Activated T-helper 1 cell treated with anti-CD3 and anti-CD28 coated beads, Interleukin-12 subunit alpha, Interleukin-12 subunit beta, Interleukin-2, Interleukin-4 antibody, amounts not matched to agents 30 ng/mL and 10 ng/mL and 1 ng/mL, durations not matched to agents 14 hours and 24 hours and 36 hours (primary cell): ENCODE results near the gene MAP2K5. TPM values are rescaled to one million over a fixed set of nuclear protein-coding genes. Genes with fewer than 3 reads are reported as not detected.

Experiments
- DNase-seq: peaks from one replicate; pipeline ENCODE4 v3.0.0; 2021; ENCODE audit warnings: low spot score
- H3K27ac Mint-ChIP-seq: one replicate; pipeline ENCODE4 v1.8.0; 2021; ENCODE audit warnings: mild to moderate bottlenecking, mixed read lengths
- H3K27me3 Mint-ChIP-seq: one replicate; pipeline ENCODE4 v1.8.0; 2022; ENCODE audit warnings: mild to moderate bottlenecking, moderate library complexity, mixed read lengths; ENCODE audit not compliant: insufficient read depth
- H3K36me3 Mint-ChIP-seq: one replicate; pipeline ENCODE4 v1.8.0; 2021; ENCODE audit warnings: low read depth, mixed read lengths
- H3K4me1 Mint-ChIP-seq: one replicate; pipeline ENCODE4 v1.8.0; 2021; ENCODE audit warnings: low read depth, mixed read lengths
- H3K4me3 Mint-ChIP-seq: one replicate; pipeline ENCODE4 v1.8.0; 2021; ENCODE audit warnings: mild to moderate bottlenecking, moderate library complexity, mixed read lengths
- H3K9me3 Mint-ChIP-seq: one replicate; pipeline ENCODE4 v1.8.0; 2021; ENCODE audit warnings: mixed read lengths
- intact Hi-C: fragments of 100-400 bp; cut with micrococcal nuclease; formaldehyde crosslinking; loops from one replicate; pipeline ENCODE4 v1.15.1; 2024
- total RNA-seq: library from RNA; stranded (reverse); gene quantifications from 2 replicates; pipeline ENCODE4 v1.2.3, GENCODE V29; 2022

Gene MAP2K5
- total RNA-seq, 1 donor from 2014 or later = 22.1 TPM

DNA sequence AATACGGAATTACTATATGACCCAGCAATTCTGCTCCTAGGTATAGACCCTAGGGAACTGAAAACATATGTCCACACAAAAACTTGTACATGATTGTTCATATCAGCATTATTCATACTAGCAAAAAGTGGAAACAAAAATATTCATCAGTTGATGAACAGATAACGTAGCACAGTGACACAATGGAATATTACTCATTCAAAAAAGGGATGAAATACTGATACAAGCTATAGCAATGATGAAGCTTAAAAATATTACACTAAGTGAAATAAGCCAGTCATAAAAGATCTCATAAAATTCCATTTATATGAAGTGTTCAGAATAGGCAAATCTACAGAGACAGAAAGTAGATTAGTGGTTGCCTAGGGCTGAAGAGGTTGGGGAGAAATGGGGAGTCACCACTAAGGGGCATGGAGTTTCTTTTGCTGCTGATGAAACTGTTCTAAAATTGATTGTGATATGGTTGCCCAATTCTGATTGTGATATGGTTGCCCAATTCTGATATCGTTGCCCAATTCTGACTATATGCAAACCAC is 11.1 kb upstream of the MAP2K5 start:
- H3K36me3 Mint-ChIP-seq = no peaks in the 10 kb centered on the region
- no peak overlapping the region for H3K4me3 Mint-ChIP-seq
- intact Hi-C loops = no loop called here
- H3K27ac Mint-ChIP-seq = no peak overlapping the region
- H3K9me3 Mint-ChIP-seq = no peaks in the 10 kb centered on the region
- H3K27me3 Mint-ChIP-seq = peaks cover 8% of the 10 kb centered on the region
- no peak for DNase-seq
- peaks cover 5% of the 10 kb centered on the region for H3K4me1 Mint-ChIP-seq

DNA sequence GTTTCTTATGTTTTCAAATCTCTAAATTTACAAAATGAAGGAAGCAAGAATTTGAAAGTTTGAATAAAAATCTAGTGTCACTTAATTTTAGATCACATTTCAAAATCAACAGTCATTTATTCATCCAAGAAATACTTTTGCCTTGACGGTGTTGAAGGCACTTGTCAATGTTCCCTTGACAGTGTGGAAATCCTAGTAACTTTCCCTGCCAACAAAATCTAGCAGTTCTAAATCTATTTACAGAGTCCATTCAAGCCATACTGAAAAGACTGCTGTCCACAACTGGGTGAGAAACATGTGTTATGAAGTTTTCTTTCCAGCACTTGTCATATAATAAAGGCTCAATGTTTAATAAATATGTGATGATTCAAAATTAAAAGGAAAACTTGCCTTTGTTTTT is 8.6 kb upstream of the MAP2K5 start:
- H3K27me3 Mint-ChIP-seq = peaks cover 8% of the 10 kb centered on the region
- peaks cover 8% of the 10 kb centered on the region for H3K4me1 Mint-ChIP-seq
- no peaks in the 10 kb centered on the region for H3K36me3 Mint-ChIP-seq
- H3K9me3 Mint-ChIP-seq = no peaks in the 10 kb centered on the region
- H3K27ac Mint-ChIP-seq = no peak overlapping the region
- intact Hi-C loops = no loop called here
- no peak overlapping the region for H3K4me3 Mint-ChIP-seq
- DNase-seq = no peak

DNA sequence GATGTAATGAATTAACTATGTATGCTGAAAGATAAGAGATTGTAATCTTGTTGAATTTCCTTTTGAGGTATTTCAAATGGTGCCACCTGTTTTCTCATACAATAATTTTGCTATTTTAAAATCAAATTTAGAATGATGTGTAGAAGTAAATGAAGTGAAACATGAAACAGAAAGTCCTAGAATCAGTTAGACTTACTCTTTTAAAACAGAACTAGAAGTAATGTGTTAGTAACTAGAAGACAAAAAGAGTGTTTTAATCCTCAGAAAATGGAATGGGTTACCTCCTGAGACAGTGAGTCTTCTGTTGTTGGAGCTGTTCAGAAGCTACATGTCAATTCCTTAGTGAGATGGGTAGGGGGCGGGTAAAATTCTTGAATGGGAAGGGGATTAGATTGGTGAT is 8.1 kb upstream of the MAP2K5 start:
- no peak for DNase-seq
- Mint-ChIP-seq H3K36me3 (no peaks in the 10 kb centered on the region), H3K27me3 (peaks cover 8% of the 10 kb centered on the region), H3K9me3 (no peaks in the 10 kb centered on the region), H3K4me3 (no peak overlapping the region), H3K4me1 (peaks cover 12% of the 10 kb centered on the region), H3K27ac (no peak overlapping the region)
- intact Hi-C loops = no loop called here

DNA sequence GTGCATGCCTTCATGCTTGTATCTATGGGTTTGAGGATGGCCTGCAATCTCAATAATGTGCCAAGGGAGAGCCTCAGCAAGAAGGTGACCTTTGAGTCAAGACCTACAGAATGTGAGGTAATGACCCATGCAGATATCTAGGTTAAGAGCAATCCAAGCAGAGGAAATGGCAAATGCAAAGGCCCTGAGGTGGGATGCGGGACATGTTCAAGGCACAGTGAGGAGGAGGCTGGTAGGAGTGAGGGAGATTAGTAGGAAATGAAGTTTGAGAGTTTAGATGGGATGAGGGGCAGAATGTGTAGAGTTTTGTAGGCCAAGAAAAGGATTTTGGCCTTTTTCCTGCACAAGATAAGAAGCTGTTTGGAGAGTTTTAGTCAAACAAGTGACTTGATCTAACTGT is 4.7 kb upstream of the MAP2K5 start:
- intact Hi-C loops = no loop called here
- H3K4me3 Mint-ChIP-seq = no peak overlapping the region
- no peak for DNase-seq

DNA sequence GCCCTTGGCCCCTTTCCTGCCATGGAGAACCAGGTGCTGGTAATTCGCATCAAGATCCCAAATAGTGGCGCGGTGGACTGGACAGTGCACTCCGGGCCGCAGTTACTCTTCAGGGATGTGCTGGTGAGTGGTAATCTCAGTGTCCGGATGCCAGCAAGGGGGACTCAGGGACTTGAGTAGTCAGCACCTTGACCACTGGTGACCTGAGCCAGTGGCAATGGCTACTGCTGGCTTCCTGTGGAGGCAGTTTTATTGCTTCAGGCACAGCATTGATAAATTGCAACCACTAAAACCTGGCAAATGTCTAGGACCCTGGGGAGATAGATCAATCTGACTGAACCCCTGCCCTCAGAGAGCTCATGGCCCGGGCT is 830 bp downstream of the MAP2K5 start:
- H3K9me3 Mint-ChIP-seq = no peaks in the 10 kb centered on the region
- intact Hi-C loops = loop anchor here (2.0 to 10.0 kb wide), 3 partner anchors 21 to 839 kb away; partner anchors contain the start of gene SMAD6

More for the DNA sequence above, 4.7 kb upstream of the MAP2K5 start:
- peaks cover 3% of the 10 kb centered on the region for H3K36me3 Mint-ChIP-seq
- no peak overlapping the region for H3K27ac Mint-ChIP-seq
- H3K27me3 Mint-ChIP-seq = no peaks in the 10 kb centered on the region
- H3K4me1 Mint-ChIP-seq = peaks cover 24% of the 10 kb centered on the region
- H3K9me3 Mint-ChIP-seq = no peaks in the 10 kb centered on the region

DNA sequence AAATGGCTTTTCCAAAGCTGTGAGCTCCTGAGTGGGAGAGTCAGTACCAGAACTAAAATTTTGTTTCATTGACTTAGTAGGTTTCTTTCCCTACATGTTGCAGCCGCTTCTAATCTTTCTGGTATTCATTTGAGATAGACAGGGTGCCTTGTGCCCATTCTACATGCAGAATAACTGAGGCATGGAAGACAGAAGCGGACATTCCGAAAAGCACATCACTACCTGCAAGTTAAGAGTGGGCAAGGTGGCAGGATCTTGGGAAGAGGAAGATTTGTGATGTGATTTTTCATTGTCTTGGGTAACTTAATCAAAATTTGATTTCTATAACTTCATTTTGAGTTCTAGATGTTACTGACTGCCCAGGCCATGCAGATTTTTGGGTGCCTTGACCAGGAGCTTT is 2.0 kb downstream of the MAP2K5 start:
- Mint-ChIP-seq H3K4me1 (peaks cover 40% of the 10 kb centered on the region), H3K4me3 (no peak overlapping the region), H3K9me3 (no peaks in the 10 kb centered on the region), H3K27me3 (no peaks in the 10 kb centered on the region), H3K27ac (no peak overlapping the region), H3K36me3 (peaks cover 18% of the 10 kb centered on the region)
- no peak for DNase-seq
- intact Hi-C loops = loop anchor here (5.0 to 10.0 kb wide), 2 partner anchors 218 to 840 kb away; partner anchors contain the start of gene SMAD6

More for the DNA sequence above, 830 bp downstream of the MAP2K5 start:
- Mint-ChIP-seq H3K4me3 (peak overlapping the region; percentile 92), H3K27me3 (no peaks in the 10 kb centered on the region), H3K27ac (peak overlapping the region; percentile 88), H3K4me1 (peaks cover 43% of the 10 kb centered on the region), H3K36me3 (peaks cover 17% of the 10 kb centered on the region)
- no peak for DNase-seq

DNA sequence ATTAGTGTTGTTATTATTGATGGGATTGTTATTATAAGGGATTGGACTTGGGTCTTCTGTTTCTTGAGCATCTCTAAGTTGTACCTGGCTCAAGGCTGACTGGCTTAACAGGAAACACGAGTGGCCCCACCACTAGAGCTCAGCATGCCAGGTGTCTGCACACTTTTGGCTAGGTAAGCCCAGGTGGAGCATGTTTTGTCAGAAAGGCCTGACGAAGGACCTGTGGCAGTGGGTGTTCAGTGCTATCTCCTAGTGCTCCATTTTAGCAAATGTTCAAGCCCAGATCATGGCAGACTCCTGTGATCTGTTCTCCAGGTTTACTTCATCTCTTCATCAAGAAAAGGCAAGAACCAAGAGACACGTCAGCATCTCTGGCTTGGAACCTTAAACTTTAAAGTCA is 3.4 kb downstream of the MAP2K5 start:
- Mint-ChIP-seq H3K4me3 (no peak overlapping the region), H3K36me3 (peaks cover 24% of the 10 kb centered on the region), H3K9me3 (no peaks in the 10 kb centered on the region), H3K27me3 (no peaks in the 10 kb centered on the region), H3K4me1 (peaks cover 36% of the 10 kb centered on the region), H3K27ac (no peak overlapping the region)
- no peak for DNase-seq
- intact Hi-C loops = loop anchor here (10.0 kb wide), 1 partner anchor 841 kb away; the partner anchor contains the start of gene SMAD6

DNA sequence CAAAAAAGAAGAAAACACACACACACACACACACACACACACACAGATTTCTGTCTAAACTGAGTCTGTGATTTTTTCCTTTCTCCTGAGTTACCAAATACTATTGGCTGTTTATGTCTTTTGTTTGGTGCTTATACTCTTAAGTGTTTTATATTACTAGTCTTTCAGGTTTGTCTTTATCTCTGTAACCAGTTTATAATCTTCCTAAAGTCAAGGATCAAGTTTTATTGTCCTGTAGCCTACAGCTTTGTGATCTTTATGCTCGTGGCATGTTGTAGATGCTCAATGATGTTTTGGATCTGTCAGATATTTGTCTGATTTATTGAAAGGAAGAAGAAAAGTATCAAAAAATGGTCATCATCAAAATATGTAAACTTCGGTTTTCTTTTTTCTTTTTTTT is 4.6 kb downstream of the MAP2K5 start:
- intact Hi-C loops = loop anchor here (10.0 kb wide), 1 partner anchor 842 kb away; the partner anchor contains the start of gene SMAD6
- Mint-ChIP-seq H3K36me3 (peaks cover 21% of the 10 kb centered on the region), H3K27ac (no peak overlapping the region), H3K9me3 (no peaks in the 10 kb centered on the region), H3K4me3 (no peak overlapping the region), H3K4me1 (peaks cover 30% of the 10 kb centered on the region), H3K27me3 (no peaks in the 10 kb centered on the region)
- no peak for DNase-seq

DNA sequence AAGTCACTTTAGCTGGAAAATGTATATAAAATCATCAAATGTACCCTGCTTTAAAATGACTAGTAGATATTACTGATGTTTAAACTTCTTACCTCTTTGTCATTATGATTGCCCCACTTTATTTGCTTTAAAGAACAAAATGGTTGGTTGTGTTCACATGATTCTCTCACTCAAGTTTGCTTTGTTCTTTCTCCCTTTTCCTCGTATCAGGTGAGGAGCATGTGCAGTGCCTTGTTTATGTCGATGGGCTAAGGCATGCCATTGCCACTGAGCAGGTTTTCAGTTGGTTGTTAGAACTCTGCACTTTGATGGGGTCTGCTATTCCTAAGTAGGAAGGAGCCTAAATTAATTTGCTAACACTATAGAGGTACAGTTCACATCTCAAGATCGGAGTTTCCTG is 5.3 kb downstream of the MAP2K5 start:
- peaks cover 21% of the 10 kb centered on the region for H3K36me3 Mint-ChIP-seq
- DNase-seq = no peak
- intact Hi-C loops = loop anchor here (10.0 kb wide), 1 partner anchor 843 kb away; the partner anchor contains the start of gene SMAD6
- peaks cover 30% of the 10 kb centered on the region for H3K4me1 Mint-ChIP-seq
- no peaks in the 10 kb centered on the region for H3K9me3 Mint-ChIP-seq
- H3K27ac Mint-ChIP-seq = no peak overlapping the region
- no peak overlapping the region for H3K4me3 Mint-ChIP-seq
- H3K27me3 Mint-ChIP-seq = no peaks in the 10 kb centered on the region

DNA sequence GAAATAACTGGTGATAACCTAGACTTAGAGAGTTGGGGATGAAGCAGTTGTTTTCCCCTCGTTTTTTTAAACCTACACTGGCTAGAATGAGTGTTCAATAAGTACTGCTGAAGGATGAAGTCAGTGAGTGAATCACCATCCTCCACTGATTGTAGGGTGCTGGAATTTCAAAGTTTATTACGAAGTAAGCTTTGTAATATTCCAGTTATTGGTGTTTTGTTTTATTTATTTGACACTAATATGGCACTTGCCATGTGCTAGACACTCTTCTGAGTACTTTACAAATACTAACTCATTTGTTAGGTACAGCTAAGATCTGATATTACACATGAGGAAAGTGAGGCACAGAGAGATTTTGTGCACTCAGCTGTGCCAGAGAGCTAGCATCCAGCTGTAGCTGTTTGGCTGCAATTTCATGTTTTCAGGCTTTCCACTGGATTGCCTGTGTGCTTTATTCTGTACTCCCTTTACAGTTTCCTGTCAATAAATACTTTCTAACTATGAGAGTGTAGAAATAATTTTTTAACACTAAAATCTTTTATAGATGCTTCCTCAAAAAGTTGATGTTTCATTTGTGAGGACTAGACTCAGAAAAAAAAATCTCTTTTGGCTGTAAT is 5.8 kb downstream of the MAP2K5 start:
- Mint-ChIP-seq H3K27me3 (no peaks in the 10 kb centered on the region), H3K27ac (no peak overlapping the region), H3K4me3 (no peak overlapping the region), H3K4me1 (peaks cover 25% of the 10 kb centered on the region), H3K9me3 (no peaks in the 10 kb centered on the region), H3K36me3 (peaks cover 23% of the 10 kb centered on the region)
- intact Hi-C loops = loop anchor here (10.0 kb wide), 1 partner anchor 844 kb away; the partner anchor contains the start of gene SMAD6
- no peak for DNase-seq

DNA sequence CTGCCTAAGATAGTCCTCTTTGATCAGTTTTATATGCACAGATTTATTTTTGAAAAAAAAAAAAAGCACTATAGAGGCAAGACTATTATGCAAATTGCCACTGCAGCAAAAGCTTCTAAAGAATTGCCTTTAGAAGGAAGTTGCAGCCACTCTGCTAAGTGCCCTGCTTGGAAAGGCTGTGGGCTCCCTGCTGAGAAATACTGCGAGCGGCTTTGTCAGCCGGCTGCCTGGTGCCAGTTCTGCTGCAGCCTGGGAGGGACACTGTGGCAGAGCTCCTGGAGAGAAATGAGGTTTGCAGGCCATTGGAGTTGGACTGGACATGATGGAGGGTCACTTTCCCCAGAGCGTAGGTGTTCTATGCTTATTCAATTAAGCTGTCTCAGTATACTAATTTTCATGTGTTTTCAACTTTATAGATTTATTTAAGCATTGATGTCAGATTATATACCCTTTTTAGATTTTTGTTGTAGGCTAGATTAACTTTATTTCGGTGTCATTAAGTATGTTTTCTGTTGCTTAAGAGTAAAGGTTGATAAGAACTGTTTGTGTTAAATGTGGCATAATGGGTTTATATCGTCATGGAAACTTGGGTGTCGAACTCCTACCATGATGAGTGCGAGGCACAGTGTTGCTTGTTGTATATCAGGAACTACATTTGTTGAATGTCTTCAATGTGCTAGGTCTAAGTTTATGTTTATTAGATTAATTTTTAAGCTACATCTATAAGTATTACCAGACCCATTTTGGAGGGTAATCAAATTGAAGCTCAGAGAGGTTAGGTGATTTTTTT is 6.6 kb downstream of the MAP2K5 start:
- no peaks in the 10 kb centered on the region for H3K9me3 Mint-ChIP-seq
- H3K27ac Mint-ChIP-seq = no peak overlapping the region
- no peak overlapping the region for H3K4me3 Mint-ChIP-seq
- intact Hi-C loops = loop anchor here (10.0 kb wide), 1 partner anchor 844 kb away; the partner anchor contains the start of gene SMAD6
- no peaks in the 10 kb centered on the region for H3K27me3 Mint-ChIP-seq
- peaks cover 23% of the 10 kb centered on the region for H3K36me3 Mint-ChIP-seq
- H3K4me1 Mint-ChIP-seq = peaks cover 18% of the 10 kb centered on the region
- no peak for DNase-seq

DNA sequence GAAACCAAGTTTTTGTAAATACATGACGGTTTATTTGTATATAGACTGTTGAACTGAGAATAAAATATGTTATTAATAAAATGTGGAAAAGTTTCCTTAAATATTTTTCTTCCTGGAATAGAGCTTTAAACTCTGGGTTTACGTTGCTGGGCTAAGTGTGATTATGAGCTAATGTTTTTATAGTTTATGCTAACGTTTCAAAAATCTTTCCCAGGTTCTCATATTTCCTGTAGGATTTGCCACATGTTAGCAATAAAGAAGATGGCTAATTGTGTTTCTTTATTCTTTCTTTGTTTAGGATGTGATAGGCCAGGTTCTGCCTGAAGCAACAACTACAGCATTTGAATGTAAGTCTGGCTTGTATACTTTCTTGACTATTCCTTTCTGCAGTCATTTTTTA is 7.2 kb downstream of the MAP2K5 start:
- no peak overlapping the region for H3K27ac Mint-ChIP-seq
- H3K4me1 Mint-ChIP-seq = peaks cover 11% of the 10 kb centered on the region
- DNase-seq = no peak
- intact Hi-C loops = loop anchor here (10.0 kb wide), 1 partner anchor 845 kb away; the partner anchor contains the start of gene SMAD6
- no peak overlapping the region for H3K4me3 Mint-ChIP-seq
- H3K36me3 Mint-ChIP-seq = peaks cover 24% of the 10 kb centered on the region
- H3K9me3 Mint-ChIP-seq = no peaks in the 10 kb centered on the region
- H3K27me3 Mint-ChIP-seq = no peaks in the 10 kb centered on the region

DNA sequence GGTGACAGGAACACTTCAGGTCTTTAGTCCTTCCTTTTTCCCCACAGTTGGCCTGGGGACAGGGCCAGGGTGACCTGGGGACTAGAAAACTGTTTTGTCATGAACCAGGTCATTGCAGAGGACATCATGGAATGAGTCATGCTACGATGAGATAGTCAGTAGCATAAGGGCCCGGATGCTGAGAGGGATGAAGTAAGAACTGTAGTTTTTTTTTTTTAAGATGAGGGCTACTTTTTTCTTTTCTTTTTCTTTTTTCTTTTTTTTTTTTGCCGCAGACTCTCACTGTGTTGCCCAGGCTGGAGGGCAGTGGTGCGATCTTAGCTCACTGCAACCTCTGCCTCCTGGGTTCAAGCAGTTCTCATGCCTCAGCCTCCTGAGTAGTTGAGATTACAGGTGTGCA is 8.0 kb downstream of the MAP2K5 start:
- Mint-ChIP-seq H3K4me3 (no peak overlapping the region), H3K4me1 (peaks cover 6% of the 10 kb centered on the region), H3K27me3 (no peaks in the 10 kb centered on the region), H3K27ac (no peak overlapping the region), H3K36me3 (peaks cover 26% of the 10 kb centered on the region), H3K9me3 (no peaks in the 10 kb centered on the region)
- intact Hi-C loops = no loop called here
- no peak for DNase-seq
